Mesendoderm (in vitro differentiated cells): ENCODE measurements around the gene SHISA2. TPM values are rescaled to one million over a fixed set of nuclear protein-coding genes. Genes with fewer than 3 reads are reported as not detected.
"Not testable (repeated sequence)": the region's sequence is repeated elsewhere in the genome, so short reads cannot be mapped to it uniquely, and the experiment has no call there.

Experiments
- DNase-seq: peaks from one replicate; pipeline ENCODE4 v3.0.0; 2013
- H2AK5ac ChIP-seq: 2 replicates; pipeline ENCODE4 v1.6.1; 2013; ENCODE audit warnings: low read length, inconsistent platforms
- H2BK120ac ChIP-seq: 2 replicates; pipeline ENCODE4 v1.6.1; 2013; ENCODE audit warnings: low read depth, mild to moderate bottlenecking, low read length, moderate library complexity, mixed read lengths
- H2BK15ac ChIP-seq: replicated peaks from 2 replicates; pipeline ENCODE4 v1.6.1; 2013; ENCODE audit warnings: low read depth, mild to moderate bottlenecking, moderate library complexity
- H2BK5ac ChIP-seq: 2 replicates; pipeline ENCODE4 v1.6.1; 2013; ENCODE audit warnings: low read length, inconsistent platforms
- H3K18ac ChIP-seq: 2 replicates; pipeline ENCODE4 v1.6.1; 2013; ENCODE audit warnings: mild to moderate bottlenecking, low read length, mixed read lengths
- H3K23ac ChIP-seq: one replicate; pipeline ENCODE4 v1.6.1; 2013; ENCODE audit warnings: low read length
- H3K27ac ChIP-seq: 2 replicates; pipeline ENCODE4 v1.5.1; 2013; ENCODE audit warnings: low read depth, mild to moderate bottlenecking, inconsistent platforms, low read length, moderate library complexity
- H3K27me3 ChIP-seq: 2 replicates; pipeline ENCODE4 v1.6.1; 2013; ENCODE audit warnings: low read length, control low read depth, mild to moderate bottlenecking, inconsistent platforms; ENCODE audit not compliant: insufficient read depth, poor library complexity
- H3K36me3 ChIP-seq: 2 replicates; pipeline ENCODE4 v1.6.1; 2013; ENCODE audit warnings: low read length, inconsistent platforms; ENCODE audit not compliant: control insufficient read depth, insufficient read depth
- H3K4ac ChIP-seq: one replicate; pipeline ENCODE4 v1.6.1; 2013; ENCODE audit warnings: low read depth, mild to moderate bottlenecking, low read length, moderate library complexity
- H3K4me1 ChIP-seq: 2 replicates; pipeline ENCODE4 v1.6.1; 2013; ENCODE audit warnings: low read depth, low read length, inconsistent platforms; ENCODE audit not compliant: control insufficient read depth
- H3K4me2 ChIP-seq: 2 replicates; pipeline ENCODE4 v1.6.1; 2013; ENCODE audit warnings: low read length
- H3K4me3 ChIP-seq: 2 replicates; pipeline ENCODE4 v1.5.1; 2013; ENCODE audit warnings: mild to moderate bottlenecking, low read length
- H3K56ac ChIP-seq: one replicate; pipeline ENCODE4 v1.6.1; 2013; ENCODE audit warnings: low read length
- H3K79me1 ChIP-seq: 2 replicates; pipeline ENCODE4 v1.6.1; 2013; ENCODE audit warnings: low read length, inconsistent platforms
- H3K79me2 ChIP-seq: 2 replicates; pipeline ENCODE4 v1.6.1; 2013; ENCODE audit warnings: mild to moderate bottlenecking, low read length; ENCODE audit not compliant: control insufficient read depth, insufficient read depth
- H3K9ac ChIP-seq: 2 replicates; pipeline ENCODE4 v1.6.1; 2013; ENCODE audit warnings: low read length, inconsistent platforms
- H4K5ac ChIP-seq: one replicate; pipeline ENCODE4 v1.6.1; 2013; ENCODE audit warnings: low read length
- H4K8ac ChIP-seq: one replicate; pipeline ENCODE4 v1.6.1; 2013; ENCODE audit warnings: low read depth, mild to moderate bottlenecking, control low read depth, low read length, moderate library complexity
- WGBS: extraction: QIAGEN DNeasy Blood & Tissue Kit; methylation state at CpG from one replicate; pipeline ENCODE4 v1.1.7; 2013; ENCODE audit warnings: low lambda C conversion rate, missing lambda C conversion rate; ENCODE audit not compliant: insufficient coverage; ENCODE audit errors: extremely low coverage; 5-methylcytosine and 5-hydroxymethylcytosine counted together
- polyA plus RNA-seq, 2 experiments: library from polyadenylated mRNA; stranded (reverse); fragments of 200-250 nt; gene quantifications; one replicate each; pipeline ENCODE4 v1.2.3, GENCODE V29; 2013

SHISA2 gene
- 1.2 TPM for polyA plus RNA-seq (2013, experiment 1 of 2)
- polyA plus RNA-seq (2013, experiment 2 of 2) = 1.1 TPM

- Histone ChIP-seq H2BK15ac (no peak within 1 kb of the TSS), H2BK120ac (no peak within 1 kb of the TSS), H4K8ac (no peak within 1 kb of the TSS), H4K5ac (no peak within 1 kb of the TSS), H2AK5ac (no peak within 1 kb of the TSS), H3K4me3 (peak within 1 kb of the TSS; percentile 40), H3K23ac (no peak within 1 kb of the TSS), H3K9ac (peak within 1 kb of the TSS; percentile 69), H3K4ac (no peak within 1 kb of the TSS), H3K56ac (peak within 1 kb of the TSS; percentile 89), H3K79me1 (no peaks in the 10 kb centered on the region), H2BK5ac (no peak within 1 kb of the TSS), H3K79me2 (no peaks in the 10 kb centered on the region), H3K18ac (peak within 1 kb of the TSS; percentile 71), H3K27ac (no peak within 1 kb of the TSS), H3K4me1 (peaks cover 2% of the 10 kb centered on the region), H3K4me2 (peak within 1 kb of the TSS; percentile 66), H3K36me3 (no peaks in the 10 kb centered on the region), H3K27me3 (peaks cover 14% of the 10 kb centered on the region)
- no CpG with 5 or more reads among the region's 72 CpGs for WGBS
- DNase-seq = peak; percentile 71
Measured at GRCh38 chr13:26051657-26052311, at the start of gene SHISA2. Gene SHISA2, minus strand, starts transcription at chr13:26052016. Its CDS starts 1,041 bp downstream, at chr13:26050975.

GRCh38 chr13:26095846-26096610, 44.2 kb upstream of the SHISA2 start:
- Histone ChIP-seq H2BK15ac (no peak overlapping the region), H2AK5ac (no peak overlapping the region), H4K8ac (no peak overlapping the region), H3K79me2 (no peaks in the 10 kb centered on the region), H3K9ac (no peak overlapping the region), H3K79me1 (no peaks in the 10 kb centered on the region), H3K4me2 (no peak overlapping the region), H4K5ac (no peak overlapping the region), H3K27ac (no peak overlapping the region), H3K18ac (no peak overlapping the region), H3K56ac (no peak overlapping the region), H2BK120ac (no peak overlapping the region), H3K4me1 (no peaks in the 10 kb centered on the region), H3K27me3 (no peaks in the 10 kb centered on the region), H3K23ac (no peak overlapping the region), H3K36me3 (no peaks in the 10 kb centered on the region), H3K4ac (no peak overlapping the region), H3K4me3 (no peak overlapping the region), H2BK5ac (no peak overlapping the region)
- no CpG with 5 or more reads among the region's 14 CpGs for WGBS
- DNase-seq = no peak

- Histone ChIP-seq H2BK5ac (no peak overlapping the region), H3K4me2 (no peak overlapping the region), H2BK120ac (no peak overlapping the region), H3K27ac (no peak overlapping the region), H3K9ac (no peak overlapping the region), H4K8ac (no peak overlapping the region), H3K79me2 (no peaks in the 10 kb centered on the region), H3K36me3 (no peaks in the 10 kb centered on the region), H3K27me3 (no peaks in the 10 kb centered on the region), H3K4me3 (no peak overlapping the region), H2BK15ac (no peak overlapping the region), H2AK5ac (no peak overlapping the region), H4K5ac (no peak overlapping the region), H3K18ac (no peak overlapping the region), H3K23ac (no peak overlapping the region), H3K4me1 (no peaks in the 10 kb centered on the region), H3K79me1 (no peaks in the 10 kb centered on the region), H3K4ac (no peak overlapping the region), H3K56ac (no peak overlapping the region)
- no CpG with 5 or more reads among the region's 1 CpG for WGBS
- DNase-seq = peak; percentile 4
Measured at GRCh38 chr13:26095338-26095737, 43.5 kb upstream of the SHISA2 start.

- H3K9ac ChIP-seq, H3K4me2 ChIP-seq, H3K18ac ChIP-seq, H3K27me3 ChIP-seq, H4K5ac ChIP-seq, H2BK15ac ChIP-seq, H3K79me1 ChIP-seq, H3K4me3 ChIP-seq, H3K4ac ChIP-seq, H4K8ac ChIP-seq, H3K79me2 ChIP-seq, H2BK120ac ChIP-seq, H2BK5ac ChIP-seq, H3K56ac ChIP-seq, DNase-seq, H3K27ac ChIP-seq, H3K23ac ChIP-seq, H3K36me3 ChIP-seq, H3K4me1 ChIP-seq, H2AK5ac ChIP-seq: not testable (repeated sequence)
- no CpG with 5 or more reads among the region's 5 CpGs for WGBS
Measured at GRCh38 chr13:26076821-26077220, 25.0 kb upstream of the SHISA2 start.

- no peaks in the 10 kb centered on the region for H3K27me3 ChIP-seq
- H3K36me3 ChIP-seq = no peaks in the 10 kb centered on the region
- H3K4me1 ChIP-seq = no peaks in the 10 kb centered on the region
- no peak overlapping the region for H4K5ac ChIP-seq
- DNase-seq = peak; percentile 16
- H3K4ac ChIP-seq = no peak overlapping the region
- no peak overlapping the region for H3K4me2 ChIP-seq
- WGBS = no CpG with 5 or more reads among the region's 6 CpGs
- H3K79me2 ChIP-seq = no peaks in the 10 kb centered on the region
- H3K79me1 ChIP-seq = no peaks in the 10 kb centered on the region
- no peak overlapping the region for H3K4me3 ChIP-seq
- no peak overlapping the region for H3K23ac ChIP-seq
- no peak overlapping the region for H4K8ac ChIP-seq
- H3K27ac ChIP-seq = no peak overlapping the region
- H3K18ac ChIP-seq = no peak overlapping the region
- H3K9ac ChIP-seq = no peak overlapping the region
- no peak overlapping the region for H2BK5ac ChIP-seq
- no peak overlapping the region for H2BK120ac ChIP-seq
- no peak overlapping the region for H2AK5ac ChIP-seq
- H2BK15ac ChIP-seq = no peak overlapping the region
- no peak overlapping the region for H3K56ac ChIP-seq
Measured at GRCh38 chr13:26075498-26075897, 23.7 kb upstream of the SHISA2 start.
